SJSA1 (cell line): ENCODE data around the gene OR10W1. TPM values are rescaled to one million over a fixed set of nuclear protein-coding genes. Genes with fewer than 3 reads are reported as not detected.

Experiments used
- DNase-seq, 2 experiments: peaks; one replicate each; pipeline ENCODE4 v3.0.0-alpha.2; 2015 to 2020; ENCODE audit warnings: low spot score in 2 of 2, low read depth in 1 of 2
- H3K27ac ChIP-seq: fragments of 250-450 bp; sonication (Bioruptor Pico); 2 replicates; pipeline ENCODE4 v1.5.1; 2020; ENCODE audit warnings: mild to moderate bottlenecking, moderate library complexity
- H3K27me3 ChIP-seq: fragments of 250-450 bp; sonication (Bioruptor Pico); replicated peaks from 2 replicates; pipeline ENCODE4 v1.5.1; 2020; ENCODE audit warnings: mild to moderate bottlenecking, moderate library complexity
- H3K36me3 ChIP-seq: fragments of 250-450 bp; sonication (Bioruptor Pico); 2 replicates; pipeline ENCODE4 v1.5.1; 2020; ENCODE audit warnings: mild to moderate bottlenecking
- H3K4me1 ChIP-seq: fragments of 250-450 bp; sonication (Bioruptor Pico); replicated peaks from 2 replicates; pipeline ENCODE4 v1.6.1; 2021; ENCODE audit warnings: mild to moderate bottlenecking
- H3K4me3 ChIP-seq: fragments of 250-450 bp; sonication (Bioruptor Pico); 2 replicates; pipeline ENCODE4 v1.5.1; 2020; ENCODE audit warnings: mild to moderate bottlenecking
- H3K9me3 ChIP-seq: fragments of 250-450 bp; sonication (Bioruptor Pico); replicated peaks from 2 replicates; pipeline ENCODE4 v1.5.1; 2020; ENCODE audit warnings: mild to moderate bottlenecking
- total RNA-seq: library from RNA; depleted of rRNA; stranded (reverse); fragments of >200 nt; shearing (Covaris generic); gene quantifications from 2 replicates; pipeline ENCODE4 v1.2.3, GENCODE V29; 2014; rRNA removed

OR10W1 gene, protein sequence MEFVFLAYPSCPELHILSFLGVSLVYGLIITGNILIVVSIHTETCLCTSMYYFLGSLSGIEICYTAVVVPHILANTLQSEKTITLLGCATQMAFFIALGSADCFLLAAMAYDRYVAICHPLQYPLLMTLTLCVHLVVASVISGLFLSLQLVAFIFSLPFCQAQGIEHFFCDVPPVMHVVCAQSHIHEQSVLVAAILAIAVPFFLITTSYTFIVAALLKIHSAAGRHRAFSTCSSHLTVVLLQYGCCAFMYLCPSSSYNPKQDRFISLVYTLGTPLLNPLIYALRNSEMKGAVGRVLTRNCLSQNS
- total RNA-seq: not detected in 2 replicates

DNA sequence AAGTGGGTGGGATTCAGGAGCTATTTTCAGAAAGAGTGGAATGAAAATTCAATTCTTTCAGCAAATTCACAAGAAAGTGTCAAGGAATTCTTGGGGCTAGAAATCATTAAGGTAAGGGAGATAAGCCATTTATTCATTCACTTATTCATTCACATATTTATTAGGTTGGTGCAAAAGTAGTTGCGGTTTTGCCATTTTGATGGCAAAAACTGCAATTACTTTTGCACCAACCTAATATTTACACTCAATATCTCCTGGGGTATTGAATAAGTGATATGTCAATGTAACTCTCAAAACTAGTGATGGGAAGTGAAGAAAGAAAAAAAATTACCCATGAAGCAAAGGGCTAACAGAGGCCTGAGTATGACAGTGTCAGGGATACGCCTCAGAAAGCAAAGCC is at the start of gene OR10W1:
OR10W1 (minus strand) TSS at position 119 of the 400 bp plus-strand sequence. CDS start 402 bp downstream, outside the sequence.
- Histone ChIP-seq H3K27ac (no peak within 1 kb of the TSS), H3K9me3 (no peaks in the 10 kb centered on the region), H3K4me1 (no peaks in the 10 kb centered on the region), H3K4me3 (no peak within 1 kb of the TSS), H3K27me3 (no peaks in the 10 kb centered on the region), H3K36me3 (no peaks in the 10 kb centered on the region)
- no peak for DNase-seq

DNA sequence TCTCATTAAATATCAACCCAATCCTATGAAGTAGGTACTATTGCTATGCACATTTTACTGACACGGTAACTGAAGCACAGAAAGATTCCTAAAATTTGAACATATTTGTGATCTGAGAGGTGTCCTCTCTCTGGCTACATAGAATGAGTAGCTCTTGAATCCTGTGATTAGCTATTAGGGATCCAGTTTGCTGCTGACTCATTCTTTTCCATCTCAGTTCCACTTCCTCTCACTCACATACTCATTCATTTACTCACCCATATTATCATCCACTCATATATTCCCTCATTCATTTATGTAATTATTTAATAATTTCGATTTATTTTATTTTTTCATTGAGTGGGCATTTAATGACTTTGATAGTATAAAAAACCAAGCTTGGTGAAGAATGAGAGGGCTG is 48.1 kb upstream of the OR10W1 start:
- Histone ChIP-seq H3K4me1 (no peaks in the 10 kb centered on the region; the same call in 1 of the 2 replicates), H3K36me3 (no peaks in the 10 kb centered on the region), H3K9me3 (no peaks in the 10 kb centered on the region), H3K27me3 (no peaks in the 10 kb centered on the region), H3K4me3 (no peak overlapping the region), H3K27ac (no peak overlapping the region)
- DNase-seq: no peak

DNA sequence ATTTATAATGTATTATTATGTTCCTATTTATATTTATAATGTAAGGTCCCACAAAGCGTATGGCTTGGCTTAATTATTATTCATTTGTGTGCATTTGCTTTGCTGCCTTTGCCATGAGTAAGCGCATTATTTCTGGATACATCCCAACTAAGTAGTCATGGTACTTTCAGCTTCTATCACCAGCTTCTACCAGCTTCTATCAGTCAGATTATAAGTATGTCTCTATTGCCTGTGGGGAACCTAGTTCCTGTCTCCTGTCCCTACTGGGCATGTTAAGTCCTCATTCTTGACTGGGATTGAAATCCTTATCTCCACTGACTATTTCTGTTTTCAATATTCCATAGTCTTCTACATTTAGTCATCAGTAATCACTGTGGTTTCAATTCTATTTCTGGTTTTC is 33.5 kb upstream of the OR10W1 start:
- Histone ChIP-seq H3K27me3 (no peaks in the 10 kb centered on the region), H3K9me3 (no peaks in the 10 kb centered on the region), H3K4me1 (no peaks in the 10 kb centered on the region), H3K36me3 (no peaks in the 10 kb centered on the region), H3K27ac (no peak overlapping the region), H3K4me3 (no peak overlapping the region)
- DNase-seq: no peak

DNA sequence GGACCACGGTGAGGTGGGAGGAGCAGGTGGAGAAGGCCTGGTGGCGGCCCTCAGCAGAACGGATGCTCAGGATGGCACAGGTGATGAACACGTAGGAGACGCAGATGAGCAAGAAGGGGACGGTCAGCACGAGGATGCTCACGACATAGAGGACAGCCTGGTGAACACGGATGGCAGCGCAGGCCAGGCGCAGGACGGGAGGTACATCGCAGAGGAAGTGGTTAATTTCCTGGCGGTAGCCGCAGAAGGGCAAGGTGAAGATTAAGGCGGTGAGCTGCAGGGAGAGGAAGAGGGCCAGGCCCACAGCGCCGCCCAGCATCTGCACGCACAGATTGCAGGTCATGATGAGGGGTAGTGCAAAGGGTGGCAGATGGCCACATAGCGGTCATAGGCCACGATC is 24.0 kb upstream of the OR10W1 start:
- no peaks in the 10 kb centered on the region for H3K36me3 ChIP-seq
- no peak overlapping the region for H3K4me3 ChIP-seq
- no peak for DNase-seq
- no peaks in the 10 kb centered on the region for H3K4me1 ChIP-seq
- 0 out of 2 replicates have a peak, but pooled peaks cover 2% of the 10 kb centered on the region for H3K9me3 ChIP-seq
- H3K27ac ChIP-seq: no peak overlapping the region
- H3K27me3 ChIP-seq: no peaks in the 10 kb centered on the region

DNA sequence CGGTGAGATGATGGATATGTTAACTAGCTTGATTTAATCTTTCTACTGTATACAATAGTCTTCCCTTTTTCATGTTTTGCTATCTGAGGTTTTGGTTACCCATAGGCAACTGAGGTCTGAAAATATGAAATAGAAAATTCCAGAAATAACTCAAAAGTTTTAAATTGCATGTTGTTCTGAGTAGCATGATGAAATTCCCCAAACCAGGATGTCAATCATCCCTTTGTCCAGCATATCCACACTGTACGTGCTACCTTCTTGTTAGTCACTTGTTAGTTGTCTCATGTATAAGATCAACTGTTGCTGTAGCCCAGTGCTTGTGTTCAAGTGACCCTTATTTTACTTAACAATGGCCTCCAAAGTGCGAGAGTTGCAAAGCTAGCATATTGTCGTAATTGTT is 21.2 kb upstream of the OR10W1 start:
- H3K4me1 ChIP-seq: no peaks in the 10 kb centered on the region
- 0 out of 2 replicates have a peak, but pooled peaks cover 2% of the 10 kb centered on the region for H3K9me3 ChIP-seq
- no peaks in the 10 kb centered on the region for H3K36me3 ChIP-seq
- no peaks in the 10 kb centered on the region for H3K27me3 ChIP-seq
- no peak overlapping the region for H3K27ac ChIP-seq
- no peak for DNase-seq
- no peak overlapping the region for H3K4me3 ChIP-seq

DNA sequence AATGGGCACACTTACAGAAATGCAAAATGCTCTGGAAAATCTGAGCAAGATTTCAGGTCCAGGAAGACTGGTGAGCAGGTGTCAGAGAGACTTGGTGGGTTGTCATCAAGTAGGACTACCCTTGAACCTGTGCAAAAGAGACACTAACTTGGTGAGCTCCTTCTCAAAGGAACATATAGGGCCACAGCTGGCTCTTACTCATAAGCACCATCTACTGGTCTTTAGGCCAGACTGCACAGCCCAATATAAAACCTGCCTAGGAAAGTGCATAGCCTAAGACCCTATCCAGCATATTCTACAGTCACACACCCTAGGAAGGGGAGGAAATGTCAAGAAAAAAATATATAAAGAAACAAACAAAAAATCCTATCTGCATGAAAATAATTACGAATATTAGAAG is 18.2 kb upstream of the OR10W1 start:
- DNase-seq: no peak
- Histone ChIP-seq H3K4me3 (no peak overlapping the region), H3K4me1 (no peaks in the 10 kb centered on the region)

DNA sequence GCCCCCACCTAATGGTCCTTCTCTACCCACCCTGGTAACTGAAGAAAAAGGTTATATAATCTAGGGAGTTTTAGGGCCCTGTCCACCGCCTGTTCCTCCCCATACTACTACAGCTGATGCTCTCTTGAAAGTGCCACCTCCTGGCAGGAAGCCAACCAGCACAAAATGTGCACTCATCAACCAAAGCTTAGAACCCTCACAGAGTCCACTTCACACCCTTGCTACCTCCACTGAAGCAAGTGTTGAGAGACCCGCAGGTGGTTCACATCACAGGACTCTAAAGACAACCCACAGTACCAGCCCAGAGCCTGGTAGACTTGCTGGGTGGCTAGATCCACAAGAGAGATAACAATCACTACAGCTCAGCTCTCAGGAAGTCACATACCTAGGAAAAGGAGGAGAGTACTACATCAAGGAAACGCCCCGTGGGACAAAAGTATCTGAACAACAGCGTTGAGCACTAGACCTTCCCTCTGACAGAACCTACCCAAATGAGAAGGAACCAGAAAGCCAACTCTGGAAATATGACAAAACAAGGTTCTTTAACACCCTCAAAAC is 17.5 kb upstream of the OR10W1 start:
- DNase-seq: no peak
- Histone ChIP-seq H3K27me3 (no peaks in the 10 kb centered on the region), H3K4me1 (no peaks in the 10 kb centered on the region), H3K9me3 (0 out of 2 replicates have a peak, but pooled peaks cover 2% of the 10 kb centered on the region), H3K36me3 (no peaks in the 10 kb centered on the region), H3K27ac (no peak overlapping the region), H3K4me3 (no peak overlapping the region)

More for the DNA sequence above, 18.2 kb upstream of the OR10W1 start:
- no peaks in the 10 kb centered on the region for H3K27me3 ChIP-seq
- 0 out of 2 replicates have a peak, but pooled peaks cover 2% of the 10 kb centered on the region for H3K9me3 ChIP-seq
- H3K27ac ChIP-seq: no peak overlapping the region
- no peaks in the 10 kb centered on the region for H3K36me3 ChIP-seq

DNA sequence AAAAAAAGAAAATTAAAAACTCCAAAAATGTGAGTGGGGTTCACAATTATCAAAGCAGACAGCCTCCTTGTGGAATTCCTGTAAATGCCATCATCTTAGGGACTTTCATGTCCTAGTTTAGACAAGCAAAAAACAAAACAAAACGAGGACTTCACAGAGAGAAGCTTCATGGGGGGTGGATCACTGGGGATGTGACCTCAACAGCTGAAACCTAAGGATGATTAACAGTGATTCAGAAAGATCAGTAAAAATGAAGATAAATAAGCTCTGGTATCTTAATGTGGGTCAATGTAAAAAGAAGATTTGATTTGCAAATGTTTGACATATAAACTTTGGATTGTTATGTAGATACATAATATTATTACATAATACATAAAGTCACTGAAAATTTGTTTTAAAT is 8.1 kb upstream of the OR10W1 start:
- Histone ChIP-seq H3K4me1 (no peaks in the 10 kb centered on the region), H3K9me3 (no peaks in the 10 kb centered on the region), H3K27me3 (no peaks in the 10 kb centered on the region), H3K27ac (no peak overlapping the region), H3K36me3 (no peaks in the 10 kb centered on the region), H3K4me3 (no peak overlapping the region)
- no peak for DNase-seq

DNA sequence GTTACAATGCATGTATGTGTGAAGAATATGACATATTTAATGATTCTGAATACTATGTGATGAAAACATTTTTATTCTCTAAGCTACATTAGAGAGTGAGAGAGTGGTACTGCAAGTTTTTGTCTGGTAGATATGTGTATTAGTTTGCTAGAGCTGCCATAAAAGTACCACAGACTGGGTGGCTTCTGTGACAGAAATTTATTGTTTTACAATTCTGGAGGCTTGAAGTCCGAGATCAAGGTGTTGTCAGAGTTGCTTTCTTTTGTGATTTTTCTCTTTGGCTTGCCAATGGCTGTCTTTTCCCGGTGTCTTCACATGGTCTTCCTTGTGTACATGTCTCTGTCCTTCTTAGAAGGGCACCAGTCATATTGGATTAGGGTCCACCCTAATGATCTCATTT is 6.9 kb upstream of the OR10W1 start:
- H3K4me1 ChIP-seq: no peaks in the 10 kb centered on the region
- DNase-seq: no peak

DNA sequence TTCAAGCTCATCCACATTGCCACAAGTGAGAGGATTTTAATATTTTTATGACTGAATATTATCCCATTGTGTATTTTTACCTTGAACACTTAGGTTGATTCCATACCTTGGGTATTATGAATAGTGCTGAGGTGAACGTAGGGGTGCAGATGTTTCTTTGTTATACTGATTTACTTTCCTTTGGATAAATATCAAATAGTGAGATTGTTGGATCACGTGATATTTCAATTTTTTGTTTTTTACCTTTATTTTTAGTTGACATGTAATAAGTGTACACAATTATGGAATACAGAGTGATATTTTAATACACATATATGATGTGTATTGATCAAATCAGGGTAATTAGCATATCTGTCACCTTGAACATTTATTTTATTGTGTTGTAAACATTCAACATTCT is 8.1 kb downstream of the OR10W1 start:
- no peak overlapping the region for H3K27ac ChIP-seq
- no peak for DNase-seq
- no peaks in the 10 kb centered on the region for H3K4me1 ChIP-seq
- H3K4me3 ChIP-seq: no peak overlapping the region
- no peaks in the 10 kb centered on the region for H3K9me3 ChIP-seq
- H3K36me3 ChIP-seq: no peaks in the 10 kb centered on the region
- H3K27me3 ChIP-seq: no peaks in the 10 kb centered on the region

More for the DNA sequence above, 6.9 kb upstream of the OR10W1 start:
- Histone ChIP-seq H3K27ac (no peak overlapping the region), H3K27me3 (no peaks in the 10 kb centered on the region), H3K36me3 (no peaks in the 10 kb centered on the region), H3K9me3 (no peaks in the 10 kb centered on the region), H3K4me3 (no peak overlapping the region)

DNA sequence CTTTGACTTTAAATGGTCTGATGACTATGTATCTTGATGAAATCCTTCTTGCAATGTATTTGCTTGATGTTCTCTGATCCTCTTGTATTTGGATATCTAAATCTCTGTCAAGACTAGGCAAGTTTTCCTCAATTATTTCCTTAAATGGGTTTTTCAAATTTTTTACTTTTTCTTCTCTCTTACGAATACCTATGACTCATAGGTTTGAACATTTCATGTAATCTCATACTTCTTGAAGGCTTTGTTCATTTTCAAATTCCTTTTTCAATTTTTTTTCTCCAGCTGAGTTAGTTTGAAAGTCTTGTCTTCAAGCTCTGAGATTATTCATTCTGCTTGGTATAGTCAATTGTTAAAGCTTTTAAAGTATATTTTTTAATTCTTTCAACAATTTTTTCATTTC is 13.1 kb downstream of the OR10W1 start:
- Histone ChIP-seq H3K4me3 (no peak overlapping the region), H3K4me1 (no peaks in the 10 kb centered on the region), H3K36me3 (no peaks in the 10 kb centered on the region), H3K27me3 (no peaks in the 10 kb centered on the region), H3K9me3 (no peaks in the 10 kb centered on the region), H3K27ac (no peak overlapping the region)
- no peak for DNase-seq

DNA sequence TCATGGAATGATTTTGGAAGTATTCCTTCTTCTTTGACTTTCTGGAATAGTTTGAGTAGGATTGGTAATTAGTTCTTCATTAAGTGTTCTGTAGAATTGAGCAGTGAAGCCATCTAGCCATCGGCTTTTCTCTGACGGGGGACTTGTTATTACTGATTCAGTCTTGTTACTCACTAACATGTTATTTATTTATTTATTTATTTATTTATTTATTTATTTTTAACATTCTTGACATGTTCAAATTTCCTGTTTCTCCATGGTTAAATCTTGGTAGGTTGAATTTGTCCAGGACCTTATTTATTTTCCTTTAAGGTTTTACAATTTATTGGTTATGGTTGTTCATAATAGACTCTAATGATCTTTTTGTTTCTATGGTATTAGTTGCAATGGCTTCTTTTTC is 24.1 kb downstream of the OR10W1 start:
- Histone ChIP-seq H3K4me1 (no peaks in the 10 kb centered on the region), H3K27me3 (no peaks in the 10 kb centered on the region), H3K27ac (no peak overlapping the region), H3K9me3 (no peaks in the 10 kb centered on the region), H3K36me3 (no peaks in the 10 kb centered on the region), H3K4me3 (no peak overlapping the region)
- no peak for DNase-seq

DNA sequence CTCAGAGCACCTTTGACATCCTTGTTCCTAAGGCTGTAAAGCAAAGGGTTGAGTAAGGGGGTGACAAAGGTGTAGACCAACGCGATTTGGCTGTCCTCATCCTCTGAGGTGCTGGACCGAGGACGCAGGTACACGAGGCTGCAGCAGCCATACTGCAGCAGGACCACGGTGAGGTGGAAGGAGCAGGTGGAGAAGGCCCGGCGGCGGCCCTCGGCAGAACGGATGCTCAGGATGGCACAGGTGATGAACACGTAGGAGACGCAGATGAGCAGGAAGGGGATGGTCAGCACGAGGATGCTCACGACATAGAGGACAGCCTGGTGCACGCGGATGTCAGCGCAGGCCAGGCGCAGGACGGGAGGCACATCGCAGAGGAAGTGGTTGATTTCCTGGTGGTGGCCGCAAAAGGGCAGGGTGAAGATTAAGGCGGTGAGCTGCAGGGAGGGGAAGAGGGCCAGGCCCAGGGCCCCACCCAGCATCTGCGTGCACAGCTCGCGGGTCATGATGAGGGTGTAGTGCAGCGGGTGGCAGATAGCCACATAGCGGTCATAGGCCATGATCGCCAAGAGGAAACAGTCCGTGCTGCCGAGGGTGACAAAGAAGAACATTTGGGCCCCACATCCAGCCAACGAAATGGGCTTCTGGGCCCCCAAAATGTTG is 40.0 kb downstream of the OR10W1 start:
- DNase-seq: no peak
- no peaks in the 10 kb centered on the region for H3K36me3 ChIP-seq
- H3K27me3 ChIP-seq: no peaks in the 10 kb centered on the region
- no peak overlapping the region for H3K4me3 ChIP-seq
- H3K4me1 ChIP-seq: no peaks in the 10 kb centered on the region
- no peaks in the 10 kb centered on the region for H3K9me3 ChIP-seq
- H3K27ac ChIP-seq: no peak overlapping the region

DNA sequence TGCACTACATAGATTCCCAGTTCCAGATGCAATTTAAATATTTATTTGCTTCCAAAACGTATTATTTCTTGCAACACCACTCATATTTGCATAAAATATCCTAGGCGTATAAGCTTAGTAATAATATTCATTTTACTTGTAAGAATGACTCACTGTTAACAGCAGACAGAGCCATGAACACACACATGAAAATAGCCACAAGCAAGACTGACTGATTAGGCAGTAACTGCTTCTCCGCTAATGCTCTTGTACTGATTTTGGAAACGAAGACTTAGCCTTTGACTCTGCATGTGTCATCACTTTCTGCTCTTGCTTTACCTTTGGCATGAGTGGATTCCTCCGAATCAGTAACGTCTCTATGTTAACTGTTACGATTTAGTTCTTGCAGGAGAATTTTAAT is 45.3 kb downstream of the OR10W1 start:
- Histone ChIP-seq H3K27me3 (no peaks in the 10 kb centered on the region), H3K4me3 (no peak overlapping the region), H3K36me3 (no peaks in the 10 kb centered on the region), H3K27ac (no peak overlapping the region), H3K9me3 (no peaks in the 10 kb centered on the region), H3K4me1 (no peaks in the 10 kb centered on the region)
- no peak for DNase-seq
